ENCODE data around the gene TAOK2. TPM values are rescaled to one million over a fixed set of nuclear protein-coding genes. Genes with fewer than 3 reads are reported as not detected.

Gene TAOK2
- total RNA-seq, 2 donors from 2014 or later, result 39.6 to 66.8 TPM

DNA sequence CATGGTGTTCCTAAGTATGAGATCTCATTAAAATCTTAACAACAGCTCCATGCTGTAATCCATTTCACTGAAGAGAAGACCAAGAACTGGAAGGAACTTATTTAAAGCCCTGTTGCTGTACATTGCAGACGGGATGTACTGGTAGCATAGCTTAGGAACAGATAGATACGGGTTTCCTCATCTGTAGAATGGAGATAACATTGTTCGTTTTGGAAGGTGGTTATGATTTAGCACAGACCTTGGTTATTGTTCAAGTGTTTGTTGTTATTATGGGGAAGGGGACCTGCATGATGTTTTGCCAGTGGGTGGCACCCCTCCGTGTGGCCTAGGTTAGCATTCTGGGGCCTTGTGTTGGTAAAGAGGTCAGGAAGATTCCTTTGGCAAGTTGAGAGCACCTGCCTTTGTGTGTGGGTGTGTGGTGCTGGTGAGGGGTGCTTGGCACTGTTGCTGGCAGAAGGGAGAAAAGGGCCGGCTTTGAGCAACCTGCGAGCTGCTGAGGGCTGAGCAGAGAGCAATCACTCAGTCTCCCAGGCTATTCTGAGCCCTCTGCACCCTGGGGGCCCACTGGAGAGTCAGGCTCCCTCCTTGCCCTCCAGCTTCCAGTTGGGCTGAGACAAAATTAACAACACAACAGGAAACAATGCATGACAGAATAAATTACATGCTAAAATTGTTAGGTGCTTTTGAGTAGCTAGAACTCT is 2.3 kb downstream of the TAOK2 start:
- Mint-ChIP-seq H3K4me3 (peak overlapping the region; percentile 99), H3K36me3 (peaks cover 22% of the 10 kb centered on the region), H3K4me1 (ENCODE audit: low read depth in 2 of 2) (peaks cover 30 to 37% of the 10 kb centered on the region in 2 donors), H3K9me3 (no peaks in the 10 kb centered on the region), H3K27ac (peak overlapping the region; percentile 74 to 91), H3K27me3 (no peaks in the 10 kb centered on the region)
- DNase-seq (ENCODE audit: low spot score), result no peak
- ATAC-seq, result no peak

- Mint-ChIP-seq H3K27ac (peak overlapping the region in 1 of 2 donors; percentile 74), H3K27me3 (no peaks in the 10 kb centered on the region), H3K9me3 (no peaks in the 10 kb centered on the region), H3K4me3 (no peak overlapping the region), H3K36me3 (peaks cover 22% of the 10 kb centered on the region), H3K4me1 (ENCODE audit: low read depth in 2 of 2) (peaks cover 30 to 37% of the 10 kb centered on the region in 2 donors)
- no peak for ATAC-seq
- no peak for DNase-seq (ENCODE audit: low spot score)
These were observed 3.6 kb downstream of the TAOK2 start for GRCh38 chr16:29977063-29977825.

- ATAC-seq, result no peak
- H3K4me3 Mint-ChIP-seq, result no peak overlapping the region
- H3K36me3 Mint-ChIP-seq, result peaks cover 19% of the 10 kb centered on the region
- no peak overlapping the region for H3K27ac Mint-ChIP-seq
- no peak for DNase-seq (ENCODE audit: low spot score)
- peaks cover 28 to 33% of the 10 kb centered on the region in 2 donors for H3K4me1 Mint-ChIP-seq (ENCODE audit: low read depth in 2 of 2)
- H3K27me3 Mint-ChIP-seq, result no peaks in the 10 kb centered on the region
- H3K9me3 Mint-ChIP-seq, result no peaks in the 10 kb centered on the region
These were observed 4.4 kb downstream of the TAOK2 start for GRCh38 chr16:29978081-29978480.

- H3K4me1 Mint-ChIP-seq (ENCODE audit: low read depth in 2 of 2), result peaks cover 26 to 29% of the 10 kb centered on the region in 2 donors
- ATAC-seq (no peak), DNase-seq (ENCODE audit: low spot score) (no peak)
- no peaks in the 10 kb centered on the region for H3K27me3 Mint-ChIP-seq
- no peaks in the 10 kb centered on the region for H3K9me3 Mint-ChIP-seq
- peak overlapping the region in 1 of 2 donors; percentile 21 for H3K27ac Mint-ChIP-seq
- H3K36me3 Mint-ChIP-seq, result peaks cover 21% of the 10 kb centered on the region
- no peak overlapping the region for H3K4me3 Mint-ChIP-seq
These were observed 5.0 kb downstream of the TAOK2 start for GRCh38 chr16:29978564-29979270.

- no peak for DNase-seq (ENCODE audit: low spot score)
- Mint-ChIP-seq H3K9me3 (no peaks in the 10 kb centered on the region), H3K27ac (no peak overlapping the region), H3K4me3 (no peak overlapping the region), H3K36me3 (peaks cover 23% of the 10 kb centered on the region), H3K27me3 (no peaks in the 10 kb centered on the region), H3K4me1 (ENCODE audit: low read depth in 2 of 2) (peaks cover 0 to 3% of the 10 kb centered on the region in 2 donors)
- ATAC-seq, result no peak
These were observed 9.1 kb downstream of the TAOK2 start for GRCh38 chr16:29982560-29983419.

GRCh38 chr16:29983420-29984136 is 9.9 kb downstream of the TAOK2 start:
- no peaks in the 10 kb centered on the region for H3K27me3 Mint-ChIP-seq
- H3K27ac Mint-ChIP-seq, result peak overlapping the region in 1 of 2 donors; percentile 81
- no peaks in the 10 kb centered on the region for H3K9me3 Mint-ChIP-seq
- peaks cover 0 to 3% of the 10 kb centered on the region in 2 donors for H3K4me1 Mint-ChIP-seq (ENCODE audit: low read depth in 2 of 2)
- H3K4me3 Mint-ChIP-seq, result no peak overlapping the region
- ATAC-seq (no peak), DNase-seq (ENCODE audit: low spot score) (no peak)
- H3K36me3 Mint-ChIP-seq, result peaks cover 23% of the 10 kb centered on the region

DNA sequence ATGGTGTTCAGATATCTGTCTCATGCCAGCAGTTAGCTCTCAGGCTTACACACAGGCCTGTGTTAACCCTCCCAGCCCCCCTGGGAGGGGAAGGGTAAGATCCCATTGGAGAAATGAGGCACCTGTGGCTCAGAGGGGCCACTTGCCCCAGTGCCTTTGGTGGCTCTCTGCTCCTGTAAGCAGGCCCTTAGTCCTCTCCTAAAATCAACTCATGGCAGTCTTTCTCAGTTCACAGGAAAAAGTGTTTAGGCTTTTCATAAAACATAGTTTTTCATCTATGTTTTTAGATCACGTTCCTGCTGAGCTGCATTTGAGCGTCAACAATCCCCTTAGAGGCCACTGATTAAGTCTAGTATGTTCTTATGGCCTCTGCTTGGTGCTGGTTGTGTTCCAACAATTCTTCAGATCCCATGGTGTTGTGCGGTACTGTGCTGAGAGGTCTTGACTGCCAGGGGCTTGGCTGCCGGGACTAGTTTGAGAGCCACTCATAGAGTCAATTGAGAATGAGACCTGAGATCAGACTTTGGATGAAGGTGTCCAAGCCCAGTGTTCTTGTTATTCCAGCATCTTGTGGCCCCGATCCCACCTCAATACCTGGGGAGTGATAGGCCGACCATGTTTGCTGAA is 10.6 kb downstream of the TAOK2 start:
- H3K27me3 Mint-ChIP-seq, result no peaks in the 10 kb centered on the region
- no peaks in the 10 kb centered on the region for H3K9me3 Mint-ChIP-seq
- no peak overlapping the region for H3K4me3 Mint-ChIP-seq
- no peak for ATAC-seq
- no peak for DNase-seq (ENCODE audit: low spot score)
- peak overlapping the region in 1 of 2 donors; percentile 81 for H3K27ac Mint-ChIP-seq
- peaks cover 29% of the 10 kb centered on the region for H3K36me3 Mint-ChIP-seq
- peaks cover 3 to 5% of the 10 kb centered on the region in 2 donors for H3K4me1 Mint-ChIP-seq (ENCODE audit: low read depth in 2 of 2)

- no peak overlapping the region for H3K27ac Mint-ChIP-seq
- H3K4me1 Mint-ChIP-seq (ENCODE audit: low read depth in 2 of 2), result peaks cover 3 to 5% of the 10 kb centered on the region in 2 donors
- peaks cover 25% of the 10 kb centered on the region for H3K36me3 Mint-ChIP-seq
- no peak overlapping the region for H3K4me3 Mint-ChIP-seq
- no peaks in the 10 kb centered on the region for H3K27me3 Mint-ChIP-seq
- DNase-seq (ENCODE audit: low spot score) (no peak), ATAC-seq (no peak)
- H3K9me3 Mint-ChIP-seq, result no peaks in the 10 kb centered on the region
These were observed 11.1 kb downstream of the TAOK2 start for GRCh38 chr16:29984764-29985147.

GRCh38 chr16:29985271-29985811 is 11.7 kb downstream of the TAOK2 start:
- Mint-ChIP-seq H3K27me3 (no peaks in the 10 kb centered on the region), H3K36me3 (peaks cover 21% of the 10 kb centered on the region), H3K9me3 (no peaks in the 10 kb centered on the region), H3K4me3 (no peak overlapping the region), H3K27ac (no peak overlapping the region), H3K4me1 (ENCODE audit: low read depth in 2 of 2) (peaks cover 3 to 5% of the 10 kb centered on the region in 2 donors)
- ATAC-seq (no peak), DNase-seq (ENCODE audit: low spot score) (peak; percentile 34)

DNA sequence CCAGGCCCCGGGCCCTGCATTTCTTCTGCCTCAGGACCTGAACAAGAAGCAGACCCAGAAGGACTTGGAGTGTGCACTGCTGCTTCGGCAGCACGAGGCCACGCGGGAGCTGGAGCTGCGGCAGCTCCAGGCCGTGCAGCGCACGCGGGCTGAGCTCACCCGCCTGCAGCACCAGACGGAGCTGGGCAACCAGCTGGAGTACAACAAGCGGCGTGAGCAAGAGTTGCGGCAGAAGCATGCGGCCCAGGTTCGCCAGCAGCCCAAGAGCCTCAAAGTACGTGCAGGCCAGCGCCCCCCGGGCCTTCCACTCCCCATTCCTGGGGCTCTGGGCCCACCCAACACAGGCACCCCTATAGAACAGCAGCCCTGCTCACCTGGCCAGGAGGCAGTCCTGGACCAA is 12.6 kb downstream of the TAOK2 start:
- Mint-ChIP-seq H3K36me3 (peaks cover 18% of the 10 kb centered on the region), H3K4me3 (no peak overlapping the region), H3K27ac (no peak overlapping the region), H3K27me3 (no peaks in the 10 kb centered on the region), H3K9me3 (no peaks in the 10 kb centered on the region), H3K4me1 (ENCODE audit: low read depth in 2 of 2) (peaks cover 3 to 5% of the 10 kb centered on the region in 2 donors)
- no peak for ATAC-seq
- DNase-seq (ENCODE audit: low spot score), result no peak

GRCh38 chr16:29986931-29987330 is 13.3 kb downstream of the TAOK2 start:
- H3K27ac Mint-ChIP-seq, result no peak overlapping the region
- H3K36me3 Mint-ChIP-seq, result peaks cover 18% of the 10 kb centered on the region
- H3K4me3 Mint-ChIP-seq, result no peak overlapping the region
- DNase-seq (ENCODE audit: low spot score), result no peak
- no peaks in the 10 kb centered on the region for H3K27me3 Mint-ChIP-seq
- no peak for ATAC-seq
- peaks cover 3 to 5% of the 10 kb centered on the region in 2 donors for H3K4me1 Mint-ChIP-seq (ENCODE audit: low read depth in 2 of 2)
- H3K9me3 Mint-ChIP-seq, result no peaks in the 10 kb centered on the region

DNA sequence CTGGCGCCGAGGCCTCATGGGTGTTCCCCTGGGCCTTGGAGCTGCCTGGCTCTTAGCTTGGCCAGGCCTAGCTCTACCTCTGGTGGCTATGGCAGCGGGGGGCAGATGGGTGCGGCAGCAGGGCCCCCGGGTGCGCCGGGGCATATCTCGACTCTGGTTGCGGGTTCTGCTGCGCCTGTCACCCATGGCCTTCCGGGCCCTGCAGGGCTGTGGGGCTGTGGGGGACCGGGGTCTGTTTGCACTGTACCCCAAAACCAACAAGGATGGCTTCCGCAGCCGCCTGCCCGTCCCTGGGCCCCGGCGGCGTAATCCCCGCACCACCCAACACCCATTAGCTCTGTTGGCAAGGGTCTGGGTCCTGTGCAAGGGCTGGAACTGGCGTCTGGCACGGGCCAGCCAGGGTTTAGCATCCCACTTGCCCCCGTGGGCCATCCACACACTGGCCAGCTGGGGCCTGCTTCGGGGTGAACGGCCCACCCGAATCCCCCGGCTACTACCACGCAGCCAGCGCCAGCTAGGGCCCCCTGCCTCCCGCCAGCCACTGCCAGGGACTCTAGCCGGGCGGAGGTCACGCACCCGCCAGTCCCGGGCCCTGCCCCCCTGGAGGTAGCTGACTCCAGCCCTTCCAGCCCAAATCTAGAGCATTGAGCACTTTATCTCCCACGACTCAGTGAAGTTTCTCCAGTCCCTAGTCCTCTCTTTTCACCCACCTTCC is 13.9 kb downstream of the TAOK2 start:
- no peak for DNase-seq (ENCODE audit: low spot score)
- Mint-ChIP-seq H3K36me3 (peaks cover 18% of the 10 kb centered on the region), H3K4me3 (no peak overlapping the region), H3K9me3 (no peaks in the 10 kb centered on the region), H3K27ac (no peak overlapping the region), H3K4me1 (ENCODE audit: low read depth in 2 of 2) (peaks cover 3 to 5% of the 10 kb centered on the region in 2 donors), H3K27me3 (no peaks in the 10 kb centered on the region)
- peak in 1 of 2 donors; percentile 12 for ATAC-seq

Data from natural killer cell treated with Interleukin-12 subunit alpha and Interleukin-12 subunit beta and Interleukin-15 and Interleukin-18, amount 100 ng/mL, for 72 hours (primary cell).